ENCODE results near the gene NTM.
"Not testable (repeated sequence)": the region's sequence is repeated elsewhere in the genome, so short reads cannot be mapped to it uniquely, and the experiment has no call there.

- TF ChIP-seq FOXM1 (IDR thresholded peaks at IDR 0.05; ENCODE audit: borderline replicate concordance); PKNOX1 (IDR thresholded peaks at IDR 0.05); FOXK2 (IDR thresholded peaks at IDR 0.05); TARDBP (IDR thresholded peaks at IDR 0.05); ARNT (IDR thresholded peaks at IDR 0.05); CTBP1 (IDR thresholded peaks at IDR 0.05; ENCODE audit: borderline replicate concordance); SP1 (IDR thresholded peaks at IDR 0.05); LEF1 (IDR thresholded peaks at IDR 0.05; ENCODE audit: borderline replicate concordance); SUZ12 (IDR thresholded peaks at IDR 0.05); FOXA1 (IDR thresholded peaks at IDR 0.05); L3MBTL2 (conservative IDR thresholded peaks at IDR 0.05); ZNF384 (IDR thresholded peaks at IDR 0.05): not testable (repeated sequence)
These were observed 700.5 kb downstream of the NTM start for GRCh38 chr11:132070907-132071306.
